Adrenal gland (tissue), 5 donors: ENCODE results near the gene IFNA13.

Source experiments
- CTCF ChIP-seq, 6 experiments: fragments of 450-650 bp in 4 of 6; fragments of 200-600 bp in 2 of 6; sonication (generic) in 1 of 6; IDR thresholded peaks; 1 replicate in 5 of 6; 2 replicates in 1 of 6; pipeline versions ENCODE4 v1.5.1 to v1.8.0; 2016 to 2021; ENCODE audit warnings: antibody characterized with exemption in 6 of 6, mild to moderate bottlenecking in 2 of 6, moderate library complexity in 1 of 6
- POLR2A ChIP-seq, 2 donors: fragments of 450-650 bp; IDR thresholded peaks; one replicate each; pipeline ENCODE4 v1.6.1; 2017; ENCODE audit warnings: antibody characterized with exemption in 2 of 2, mild to moderate bottlenecking in 2 of 2, moderate library complexity in 1 of 2
- donor health status: DM: no; HTN: no; CAD: no.

GRCh38 chr9:21381448-21382339 lies 13.8 kb upstream of the IFNA13 start:
- TF ChIP-seq CTCF (IDR thresholded peaks at IDR 0.05) (no peak), POLR2A (IDR thresholded peaks at IDR 0.05) (no peak)
